GM19240 (cell line): ENCODE results near the gene SEPHS2.

Source experiments
- DNase-seq: peaks from one replicate; pipeline ENCODE4 v3.0.0; 2011; ENCODE audit warnings: low spot score; ENCODE audit not compliant: insufficient read length

SEPHS2 gene

DNA sequence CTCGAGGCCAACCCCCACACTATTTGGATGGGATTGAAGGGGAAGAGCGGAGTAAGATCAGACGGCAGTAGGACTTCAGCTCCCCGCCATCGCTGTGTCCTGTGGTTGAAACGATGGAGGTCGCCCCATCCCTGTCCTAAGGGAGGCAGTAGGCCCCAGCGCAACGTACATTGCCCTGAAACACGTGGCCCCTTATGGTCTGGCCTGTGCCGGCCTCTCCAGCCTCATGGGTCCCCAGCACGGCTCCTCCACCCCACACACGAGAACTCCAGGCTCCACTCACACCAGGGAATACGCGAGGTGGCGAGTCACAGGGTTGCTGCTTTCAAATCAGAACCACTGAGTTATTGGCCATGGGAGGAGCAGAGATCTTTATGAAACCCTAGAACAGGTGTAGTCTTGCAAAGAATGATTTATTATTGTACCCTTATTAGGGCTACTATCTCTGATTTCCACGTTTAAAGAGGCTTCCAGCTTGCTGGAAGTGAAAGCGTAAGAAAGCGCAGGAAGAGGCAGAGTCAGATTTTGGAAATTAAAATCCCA lies 15.2 kb downstream of the SEPHS2 start:
- no peak for DNase-seq

DNA sequence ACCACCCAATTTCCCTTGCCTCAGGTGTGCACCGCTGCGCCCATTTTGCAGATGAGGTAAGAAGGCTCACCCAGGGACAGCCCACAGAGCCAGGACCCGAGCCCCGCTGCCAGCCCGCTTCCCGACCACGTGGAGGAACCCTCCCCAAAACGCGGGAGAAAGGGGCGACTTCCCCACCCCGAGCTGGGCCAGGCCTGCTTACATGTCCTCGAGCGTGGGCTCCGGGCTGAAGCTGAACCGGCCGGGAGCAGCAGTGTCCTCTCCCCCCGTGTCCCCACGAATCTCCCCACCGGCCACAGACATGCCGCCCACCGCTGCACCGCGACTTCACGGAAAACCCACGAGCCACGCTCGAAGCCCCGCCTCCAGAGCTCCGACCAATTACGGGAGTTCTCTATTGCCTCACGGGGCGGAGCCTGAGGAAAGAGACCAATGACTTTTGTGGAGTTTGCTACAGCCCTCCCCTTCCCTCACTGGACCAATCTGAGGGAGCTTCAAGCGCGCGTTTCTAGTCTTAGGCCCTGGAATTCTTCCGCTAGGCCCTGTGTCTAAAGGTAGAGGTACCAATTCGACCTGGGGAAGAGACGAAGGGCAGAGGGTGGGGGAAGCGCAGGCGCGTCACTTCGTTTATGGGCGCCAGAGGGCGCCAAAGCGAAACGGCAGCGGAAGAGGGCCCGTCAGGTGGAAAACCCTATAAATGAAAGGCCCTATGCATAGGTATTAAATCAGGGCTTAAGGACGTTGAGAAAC lies 15.8 kb downstream of the SEPHS2 start, which contains the start of gene DCTPP1:
TSS of gene DCTPP1 (minus strand) at position 353 of the 750 bp plus-strand sequence. CDS start at position 303, 50 bp downstream.
- peak; percentile 92 for DNase-seq

GRCh38 chr16:30429418-30429677 lies 16.3 kb downstream of the SEPHS2 start:
- no peak for DNase-seq

GRCh38 chr16:30428055-30428454 lies 17.6 kb downstream of the SEPHS2 start:
- no peak for DNase-seq

- no peak for DNase-seq
Measured at GRCh38 chr16:30421010-30421409, 24.7 kb downstream of the SEPHS2 start.

DNA sequence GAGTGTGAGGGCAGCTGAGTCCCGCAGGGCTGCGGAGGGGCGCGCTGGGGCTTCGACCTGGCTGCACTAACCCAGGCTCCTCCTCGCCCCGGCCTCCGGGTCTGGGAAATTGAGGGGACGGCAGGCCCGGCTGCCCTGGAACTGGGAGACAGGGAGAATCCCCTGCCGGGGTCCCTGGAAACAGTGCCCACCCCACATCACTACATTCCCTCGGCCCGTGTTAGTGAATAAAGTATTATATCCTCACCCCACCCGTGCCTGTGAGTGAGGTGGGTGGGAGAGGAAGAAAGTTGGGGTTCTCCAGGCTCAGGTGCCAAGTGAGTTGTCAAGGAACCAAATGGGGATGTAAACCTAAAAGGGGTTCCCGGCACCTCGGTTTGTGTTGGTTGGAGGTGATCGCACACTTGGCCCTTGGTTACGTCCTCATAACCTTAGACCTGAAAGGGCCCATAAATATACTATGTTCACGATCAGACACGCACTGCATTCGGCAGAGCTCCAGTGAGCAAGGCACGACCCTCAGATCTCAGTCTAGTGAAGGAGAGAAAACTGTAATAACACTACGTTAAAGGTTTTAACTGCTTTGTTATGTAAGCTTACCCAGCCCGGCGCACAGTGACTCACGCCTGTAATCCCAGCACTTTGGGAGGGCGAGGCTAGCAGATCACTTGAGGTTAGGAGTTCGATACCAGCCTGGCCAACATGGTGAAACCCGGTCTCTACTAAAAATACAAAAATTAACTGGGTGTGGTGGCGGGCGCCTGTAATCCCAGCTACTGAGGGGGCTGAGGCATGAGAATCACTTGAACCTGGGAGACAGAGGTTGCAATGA lies 27.1 kb downstream of the SEPHS2 start:
- no peak for DNase-seq

- DNase-seq, result peak; percentile 79
Measured at GRCh38 chr16:30417529-30418349, 27.9 kb downstream of the SEPHS2 start.

GRCh38 chr16:30416624-30417528 lies 28.8 kb downstream of the SEPHS2 start:
- no peak for DNase-seq

DNA sequence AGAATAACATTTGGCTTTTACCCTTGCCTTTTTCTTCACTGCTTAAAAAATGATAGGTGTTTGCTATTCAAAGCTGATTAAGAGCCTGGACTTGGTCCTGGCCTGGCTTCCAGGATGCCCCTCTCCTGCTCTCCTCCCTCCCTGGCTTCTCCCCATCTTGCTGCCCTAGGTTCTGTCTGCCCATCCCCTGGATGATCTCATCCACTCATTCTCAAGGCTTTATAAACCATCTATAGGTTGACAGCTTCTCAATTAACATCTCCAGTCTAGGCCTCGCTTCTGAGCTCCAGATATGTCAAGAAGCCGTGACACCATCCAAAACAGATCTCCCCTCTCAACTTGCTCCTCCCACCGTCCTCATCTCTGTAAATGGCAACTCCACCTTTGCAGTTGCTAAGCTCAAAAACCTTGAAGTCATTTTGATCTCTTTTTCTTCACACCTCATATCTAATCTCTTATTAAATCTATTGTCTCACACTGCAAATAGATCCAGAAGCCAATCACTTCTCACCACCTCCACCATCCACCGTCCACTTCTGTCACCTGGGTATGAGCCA lies 29.5 kb downstream of the SEPHS2 start:
- no peak for DNase-seq

DNA sequence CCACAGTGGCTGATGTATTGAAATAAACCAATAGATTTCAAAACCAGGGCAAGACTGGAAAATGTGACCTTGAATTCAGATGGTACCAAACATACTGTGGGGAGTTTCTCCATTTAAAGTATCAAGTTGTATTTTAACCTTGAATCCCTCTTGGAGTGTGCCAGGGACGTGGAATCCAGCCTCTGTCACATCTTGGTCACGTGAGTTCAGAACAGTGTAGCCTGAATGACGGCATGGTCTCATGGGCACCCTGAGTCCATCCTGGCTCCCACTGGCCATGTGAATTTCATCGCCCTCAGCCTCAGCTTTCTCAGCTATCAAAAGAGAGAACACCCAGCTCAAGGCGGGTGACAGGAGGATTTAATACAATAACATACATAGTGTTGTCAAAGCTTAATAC lies 31.5 kb downstream of the SEPHS2 start:
- no peak for DNase-seq

GRCh38 chr16:30413112-30413806 lies 32.4 kb downstream of the SEPHS2 start:
- no peak for DNase-seq

GRCh38 chr16:30409125-30410060 lies 36.3 kb downstream of the SEPHS2 start:
- peak; percentile 79 for DNase-seq

GRCh38 chr16:30407804-30408534 lies 37.7 kb downstream of the SEPHS2 start:
- DNase-seq, result no peak

- DNase-seq, result peak; percentile 69
Measured at GRCh38 chr16:30407102-30407803, 38.4 kb downstream of the SEPHS2 start, which contains the start of gene ZNF771. ZNF771 (plus strand) TSS chr16:30407606; CDS start chr16:30408054, 448 bp downstream.

DNA sequence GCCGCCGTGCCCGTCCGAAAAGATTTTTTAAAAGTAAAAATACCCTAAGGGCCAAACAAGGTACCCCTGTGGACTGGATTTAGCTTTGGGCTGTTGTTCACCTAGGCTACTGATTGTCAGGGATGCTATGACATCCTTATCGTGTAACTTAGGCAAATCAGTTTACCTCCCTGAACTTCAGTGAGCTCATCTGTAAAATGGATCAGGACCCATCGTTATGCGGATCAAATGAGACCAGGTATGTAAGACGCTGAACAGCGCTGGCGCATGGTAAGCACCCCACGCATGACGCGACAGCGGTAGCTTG lies 38.9 kb downstream of the SEPHS2 start:
- DNase-seq, result no peak

- no peak for DNase-seq
Measured at GRCh38 chr16:30401768-30402425, 43.8 kb downstream of the SEPHS2 start.
